Liver (tissue), 9 donors: ENCODE data around the gene ZNF423. TPM values are rescaled to one million over a fixed set of nuclear protein-coding genes. Genes with fewer than 3 reads are reported as not detected.

Experiments used
- DNase-seq: peaks from one replicate; pipeline ENCODE4 v3.0.0-alpha.2; 2017; ENCODE audit warnings: low spot score
- H3K27ac ChIP-seq, 2 donors: one replicate each; pipeline ENCODE4 v1.7.0; 2013; ENCODE audit warnings: inconsistent platforms in 2 of 2, low read length in 2 of 2, control low read depth in 1 of 2, low read depth in 1 of 2, mild to moderate bottlenecking in 1 of 2
- H3K27me3 ChIP-seq, 4 donors: one replicate each; pipeline versions ENCODE4 v1.6.1 to v1.7.0; 2013; ENCODE audit warnings: low read length in 3 of 4, inconsistent platforms in 1 of 4, mild to moderate bottlenecking in 1 of 4, moderate library complexity in 1 of 4; ENCODE audit not compliant: control insufficient read depth in 4 of 4, insufficient read depth in 4 of 4
- H3K36me3 ChIP-seq, 4 donors: one replicate each; pipeline versions ENCODE4 v1.6.1 to v1.7.0; 2013; ENCODE audit warnings: low read length in 3 of 4, mild to moderate bottlenecking in 3 of 4, low read depth in 1 of 4, moderate library complexity in 1 of 4; ENCODE audit not compliant: control insufficient read depth in 4 of 4, insufficient read depth in 3 of 4
- H3K4me1 ChIP-seq, 4 donors: one replicate each; pipeline versions ENCODE4 v1.6.1 to v1.7.0; 2013; ENCODE audit warnings: low read length in 3 of 4, mild to moderate bottlenecking in 3 of 4, moderate library complexity in 1 of 4; ENCODE audit not compliant: control insufficient read depth in 4 of 4, insufficient read depth in 4 of 4
- H3K4me3 ChIP-seq, 3 donors: one replicate each; pipeline versions ENCODE4 v1.6.1 to v1.7.0; 2013; ENCODE audit warnings: low read length in 3 of 3, control low read depth in 1 of 3, low read depth in 1 of 3, mild to moderate bottlenecking in 1 of 3
- H3K9ac ChIP-seq, 2 donors: one replicate each; pipeline ENCODE4 v1.7.0; 2013; ENCODE audit warnings: low read length in 2 of 2, mild to moderate bottlenecking in 2 of 2, moderate library complexity in 2 of 2, control low read depth in 1 of 2, low read depth in 1 of 2
- H3K9me3 ChIP-seq, 4 donors: one replicate each; pipeline versions ENCODE4 v1.6.1 to v1.7.0; 2013; ENCODE audit warnings: low read length in 3 of 4; ENCODE audit not compliant: control insufficient read depth in 4 of 4
- EGR1 ChIP-seq, 2 donors: IDR thresholded peaks; 2 replicates each; pipeline ENCODE4 v1.6.1; 2016 to 2018; ENCODE audit warnings: antibody characterized with exemption in 2 of 2, low read depth in 2 of 2
- FOXA1 ChIP-seq: IDR thresholded peaks from 2 replicates; pipeline ENCODE4 v1.6.1; 2016; ENCODE audit warnings: antibody characterized with exemption
- FOXA2 ChIP-seq: IDR thresholded peaks from 2 replicates; pipeline ENCODE4 v1.6.1; 2016; ENCODE audit warnings: antibody characterized with exemption
- GABPA ChIP-seq, 2 donors: IDR thresholded peaks in 1 of 2; conservative IDR thresholded peaks in 1 of 2; 2 replicates each; pipeline ENCODE4 v1.6.1; 2016; ENCODE audit warnings: antibody characterized with exemption in 2 of 2, mild to moderate bottlenecking in 1 of 2, moderate library complexity in 1 of 2
- HNF4G ChIP-seq: IDR thresholded peaks from 2 replicates; pipeline ENCODE4 v1.6.1; 2016; ENCODE audit warnings: antibody characterized with exemption
- JUND ChIP-seq, 2 donors: IDR thresholded peaks; 2 replicates each; pipeline ENCODE4 v1.6.1; 2016; ENCODE audit warnings: antibody characterized with exemption in 2 of 2
- NR2F2 ChIP-seq: IDR thresholded peaks from 2 replicates; pipeline ENCODE4 v1.6.1; 2016; ENCODE audit warnings: antibody characterized with exemption
- RAD21 ChIP-seq, 2 donors: IDR thresholded peaks; 2 replicates each; pipeline ENCODE4 v1.6.1; 2016; ENCODE audit warnings: antibody characterized with exemption in 2 of 2, mild to moderate bottlenecking in 2 of 2
- RXRA ChIP-seq, 2 donors: IDR thresholded peaks; 2 replicates each; pipeline ENCODE4 v1.6.1; 2017 to 2018; ENCODE audit warnings: antibody characterized with exemption in 2 of 2, mild to moderate bottlenecking in 1 of 2
- SP1 ChIP-seq: IDR thresholded peaks from 2 replicates; pipeline ENCODE4 v1.6.1; 2018; ENCODE audit warnings: antibody characterized with exemption, mild to moderate bottlenecking
- TAF1 ChIP-seq: conservative IDR thresholded peaks from 2 replicates; pipeline ENCODE4 v1.6.1; 2016; ENCODE audit warnings: antibody characterized with exemption, mild to moderate bottlenecking
- YY1 ChIP-seq: IDR thresholded peaks from 2 replicates; pipeline ENCODE4 v1.6.1; 2016; ENCODE audit warnings: antibody characterized with exemption, mild to moderate bottlenecking
- WGBS: extraction: QIAGEN DNeasy Blood & Tissue Kit; methylation state at CpG from one replicate; pipeline ENCODE4 v1.1.7; 2013; 5-methylcytosine and 5-hydroxymethylcytosine counted together
- polyA plus RNA-seq, 2 donors: library from polyadenylated mRNA; stranded (reverse) in 1 of 2; unstranded in 1 of 2; fragments of 200-250 nt in 1 of 2; fragments of >200 nt in 1 of 2; fragmentation: Nextera tagmentation in 1 of 2; extraction: Ambion mirVana in 1 of 2; gene quantifications; one replicate each; pipeline versions ENCODE4 v1.2.1 to v1.2.3, GENCODE V29; 2013 to 2015
- total RNA-seq, 2 donors: library from RNA; depleted of rRNA; stranded (reverse); fragments of >200 nt; gene quantifications; one replicate each; pipeline ENCODE4 v1.2.3, GENCODE V29; 2014
- TF ChIP-seq, protein P1 (sequence below): IDR thresholded peaks from 2 replicates; pipeline ENCODE4 v1.6.1; 2016; ENCODE audit warnings: antibody characterized with exemption
- TF ChIP-seq, protein P2 (sequence below): fragments of 150-350 bp; IDR thresholded peaks from 2 replicates; pipeline ENCODE4 v1.5.1; 2017; ENCODE audit warnings: improper control_type of control experiment, low read depth, low read length; ENCODE audit not compliant: missing input control
- TF ChIP-seq, protein P3 (sequence below): IDR thresholded peaks from 2 replicates; pipeline ENCODE4 v1.6.1; 2016; ENCODE audit warnings: antibody characterized with exemption
- TF ChIP-seq, protein P4 (sequence below): IDR thresholded peaks from 2 replicates; pipeline ENCODE4 v1.6.1; 2016; ENCODE audit warnings: antibody characterized with exemption, mild to moderate bottlenecking
- TF ChIP-seq, protein P5 (sequence below): IDR thresholded peaks from 2 replicates; pipeline ENCODE4 v1.6.1; 2016; ENCODE audit warnings: antibody characterized with exemption
- donor health status: healthy.
- donor health status: healthy.
- donor health status: healthy.
- donor health status: healthy.
- donor health status: healthy.

Gene ZNF423
- total and polyA plus RNA-seq, 4 donors = 0.24 to 1.6 (median 0.39) TPM

DNA sequence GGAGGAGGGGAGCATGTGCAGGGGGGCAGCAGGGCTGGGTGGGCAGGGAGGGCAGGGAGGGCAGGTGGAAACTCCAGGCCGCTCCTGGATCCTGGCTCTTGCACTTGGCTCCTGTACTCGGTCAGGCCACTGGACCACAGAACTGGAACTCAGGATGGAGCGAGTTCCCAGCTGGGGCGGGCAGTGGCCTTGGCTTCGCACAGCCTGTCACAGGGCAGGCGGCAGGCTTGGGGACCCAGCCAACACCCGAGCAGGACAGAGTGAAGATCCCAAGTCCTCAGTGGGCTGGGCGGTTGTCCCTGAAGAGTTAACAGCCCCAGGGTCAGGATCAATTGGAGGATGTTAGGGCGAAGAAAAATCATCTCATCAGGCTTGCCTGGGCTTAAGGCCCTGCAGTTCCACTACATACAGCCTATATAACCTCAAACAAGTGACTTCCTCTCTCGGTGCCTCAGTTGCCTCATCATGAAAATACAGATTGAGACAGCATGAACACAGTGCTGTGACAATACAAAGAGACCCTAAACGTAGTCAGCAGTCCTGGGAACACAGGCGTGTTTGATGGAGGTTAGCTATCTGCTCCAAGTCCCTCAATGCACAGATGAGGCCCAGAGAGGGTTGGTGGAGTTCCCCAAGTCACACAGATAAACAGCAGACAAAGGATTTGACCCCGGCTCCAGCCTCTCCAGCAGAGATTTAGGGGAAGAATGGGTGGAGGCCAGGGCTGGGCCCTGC lies 21.9 kb downstream of the ZNF423 start:
- Histone ChIP-seq H3K9ac (no peak overlapping the region), H3K27me3 (peaks cover 0 to 4% (median 0%) of the 10 kb centered on the region in 4 donors), H3K27ac (peak overlapping the region; percentile 2 to 59), H3K4me1 (no peaks in the 10 kb centered on the region), H3K36me3 (no peaks in the 10 kb centered on the region), H3K9me3 (no peaks in the 10 kb centered on the region), H3K4me3 (no peak overlapping the region)
- TF ChIP-seq, protein P1, sequence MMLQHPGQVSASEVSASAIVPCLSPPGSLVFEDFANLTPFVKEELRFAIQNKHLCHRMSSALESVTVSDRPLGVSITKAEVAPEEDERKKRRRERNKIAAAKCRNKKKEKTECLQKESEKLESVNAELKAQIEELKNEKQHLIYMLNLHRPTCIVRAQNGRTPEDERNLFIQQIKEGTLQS = no peak
- TF ChIP-seq RXRA (IDR thresholded peaks at IDR 0.05) (no peak), HNF4G (no peak), FOXA2 (no peak), EGR1 (IDR thresholded peaks at IDR 0.05; ENCODE audit: low read depth in 2 of 2) (no peak)
- 71% methylated on average over 13 of the region's 13 CpGs for WGBS
- no peak for DNase-seq

DNA sequence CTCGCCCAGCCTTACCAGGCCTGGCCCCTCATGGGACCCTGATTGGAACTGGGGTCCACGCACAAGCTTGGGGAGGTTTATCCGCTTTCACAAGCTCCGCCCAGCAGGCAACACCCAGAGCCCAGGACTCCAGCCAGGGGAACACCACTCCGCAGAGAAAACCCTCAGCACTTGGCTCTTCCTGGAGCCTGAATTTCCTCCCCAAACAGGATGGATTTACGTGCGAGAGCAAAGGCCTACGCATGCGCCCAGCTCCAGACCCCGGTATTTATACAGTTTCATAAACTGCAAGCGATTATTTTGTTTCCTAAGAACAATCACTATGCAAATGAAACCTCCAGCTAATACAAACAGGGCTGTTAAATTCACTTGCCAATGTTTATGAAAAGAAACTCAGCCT lies 22.8 kb downstream of the ZNF423 start:
- H3K9me3 ChIP-seq = no peaks in the 10 kb centered on the region
- WGBS = 77% methylated on average over 11 of the region's 11 CpGs
- no peaks in the 10 kb centered on the region for H3K36me3 ChIP-seq
- peak overlapping the region in 1 of 2 donors; percentile 25 for H3K27ac ChIP-seq
- no peak overlapping the region for H3K9ac ChIP-seq
- no peaks in the 10 kb centered on the region for H3K4me1 ChIP-seq
- DNase-seq = no peak
- H3K4me3 ChIP-seq = no peak overlapping the region
- peaks cover 0 to 2% (median 0%) of the 10 kb centered on the region in 4 donors for H3K27me3 ChIP-seq
- TF ChIP-seq YY1 = no peak
- TF ChIP-seq, protein P2, sequence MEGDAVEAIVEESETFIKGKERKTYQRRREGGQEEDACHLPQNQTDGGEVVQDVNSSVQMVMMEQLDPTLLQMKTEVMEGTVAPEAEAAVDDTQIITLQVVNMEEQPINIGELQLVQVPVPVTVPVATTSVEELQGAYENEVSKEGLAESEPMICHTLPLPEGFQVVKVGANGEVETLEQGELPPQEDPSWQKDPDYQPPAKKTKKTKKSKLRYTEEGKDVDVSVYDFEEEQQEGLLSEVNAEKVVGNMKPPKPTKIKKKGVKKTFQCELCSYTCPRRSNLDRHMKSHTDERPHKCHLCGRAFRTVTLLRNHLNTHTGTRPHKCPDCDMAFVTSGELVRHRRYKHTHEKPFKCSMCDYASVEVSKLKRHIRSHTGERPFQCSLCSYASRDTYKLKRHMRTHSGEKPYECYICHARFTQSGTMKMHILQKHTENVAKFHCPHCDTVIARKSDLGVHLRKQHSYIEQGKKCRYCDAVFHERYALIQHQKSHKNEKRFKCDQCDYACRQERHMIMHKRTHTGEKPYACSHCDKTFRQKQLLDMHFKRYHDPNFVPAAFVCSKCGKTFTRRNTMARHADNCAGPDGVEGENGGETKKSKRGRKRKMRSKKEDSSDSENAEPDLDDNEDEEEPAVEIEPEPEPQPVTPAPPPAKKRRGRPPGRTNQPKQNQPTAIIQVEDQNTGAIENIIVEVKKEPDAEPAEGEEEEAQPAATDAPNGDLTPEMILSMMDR = no peak
- TF ChIP-seq NR2F2 = peak; percentile 23

DNA sequence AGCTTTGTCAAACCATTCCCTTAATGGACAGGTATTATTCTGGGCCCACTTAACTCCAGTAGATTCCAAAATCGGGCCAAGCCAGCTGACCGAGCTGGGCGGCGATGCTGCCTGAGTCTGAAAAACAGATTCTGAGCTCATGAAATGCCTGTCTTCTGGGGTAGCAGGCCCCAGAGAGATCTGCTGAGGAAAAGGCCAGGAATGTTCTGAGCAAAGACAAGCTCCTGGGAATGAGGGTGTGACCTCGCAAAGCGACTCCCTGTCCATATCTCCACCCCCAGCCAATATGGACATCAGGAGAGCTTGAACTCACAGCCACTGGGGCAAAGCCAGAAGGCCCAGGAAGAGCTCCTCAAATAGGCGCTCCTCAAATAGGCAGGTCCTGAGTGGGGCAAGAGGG lies 23.7 kb downstream of the ZNF423 start:
- no peaks in the 10 kb centered on the region for H3K27me3 ChIP-seq
- WGBS = 93% methylated on average over 7 of the region's 7 CpGs
- H3K4me3 ChIP-seq = no peak overlapping the region
- no peak overlapping the region for H3K27ac ChIP-seq
- no peaks in the 10 kb centered on the region for H3K36me3 ChIP-seq
- H3K4me1 ChIP-seq = no peaks in the 10 kb centered on the region
- no peaks in the 10 kb centered on the region for H3K9me3 ChIP-seq
- H3K9ac ChIP-seq = no peak overlapping the region
- no peak for DNase-seq
- TF ChIP-seq FOXA2 (no peak), SP1 (no peak), RXRA (IDR thresholded peaks at IDR 0.05) (no peak), HNF4G (no peak), RAD21 (IDR thresholded peaks at IDR 0.05) (no peak), GABPA (IDR thresholded peaks at IDR 0.05 in 1 of 2, conservative IDR thresholded peaks at IDR 0.05 in 1 of 2) (no peak), YY1 (no peak), NR2F2 (no peak), FOXA1 (no peak), JUND (IDR thresholded peaks at IDR 0.05) (no peak), EGR1 (IDR thresholded peaks at IDR 0.05; ENCODE audit: low read depth in 2 of 2) (no peak), TAF1 (no peak)
- TF ChIP-seq, protein P3, sequence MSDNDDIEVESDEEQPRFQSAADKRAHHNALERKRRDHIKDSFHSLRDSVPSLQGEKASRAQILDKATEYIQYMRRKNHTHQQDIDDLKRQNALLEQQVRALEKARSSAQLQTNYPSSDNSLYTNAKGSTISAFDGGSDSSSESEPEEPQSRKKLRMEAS = no peak
- TF ChIP-seq, protein P1 = no peak
- TF ChIP-seq, protein P4, sequence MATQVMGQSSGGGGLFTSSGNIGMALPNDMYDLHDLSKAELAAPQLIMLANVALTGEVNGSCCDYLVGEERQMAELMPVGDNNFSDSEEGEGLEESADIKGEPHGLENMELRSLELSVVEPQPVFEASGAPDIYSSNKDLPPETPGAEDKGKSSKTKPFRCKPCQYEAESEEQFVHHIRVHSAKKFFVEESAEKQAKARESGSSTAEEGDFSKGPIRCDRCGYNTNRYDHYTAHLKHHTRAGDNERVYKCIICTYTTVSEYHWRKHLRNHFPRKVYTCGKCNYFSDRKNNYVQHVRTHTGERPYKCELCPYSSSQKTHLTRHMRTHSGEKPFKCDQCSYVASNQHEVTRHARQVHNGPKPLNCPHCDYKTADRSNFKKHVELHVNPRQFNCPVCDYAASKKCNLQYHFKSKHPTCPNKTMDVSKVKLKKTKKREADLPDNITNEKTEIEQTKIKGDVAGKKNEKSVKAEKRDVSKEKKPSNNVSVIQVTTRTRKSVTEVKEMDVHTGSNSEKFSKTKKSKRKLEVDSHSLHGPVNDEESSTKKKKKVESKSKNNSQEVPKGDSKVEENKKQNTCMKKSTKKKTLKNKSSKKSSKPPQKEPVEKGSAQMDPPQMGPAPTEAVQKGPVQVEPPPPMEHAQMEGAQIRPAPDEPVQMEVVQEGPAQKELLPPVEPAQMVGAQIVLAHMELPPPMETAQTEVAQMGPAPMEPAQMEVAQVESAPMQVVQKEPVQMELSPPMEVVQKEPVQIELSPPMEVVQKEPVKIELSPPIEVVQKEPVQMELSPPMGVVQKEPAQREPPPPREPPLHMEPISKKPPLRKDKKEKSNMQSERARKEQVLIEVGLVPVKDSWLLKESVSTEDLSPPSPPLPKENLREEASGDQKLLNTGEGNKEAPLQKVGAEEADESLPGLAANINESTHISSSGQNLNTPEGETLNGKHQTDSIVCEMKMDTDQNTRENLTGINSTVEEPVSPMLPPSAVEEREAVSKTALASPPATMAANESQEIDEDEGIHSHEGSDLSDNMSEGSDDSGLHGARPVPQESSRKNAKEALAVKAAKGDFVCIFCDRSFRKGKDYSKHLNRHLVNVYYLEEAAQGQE = no peak
- TF ChIP-seq, protein P5, sequence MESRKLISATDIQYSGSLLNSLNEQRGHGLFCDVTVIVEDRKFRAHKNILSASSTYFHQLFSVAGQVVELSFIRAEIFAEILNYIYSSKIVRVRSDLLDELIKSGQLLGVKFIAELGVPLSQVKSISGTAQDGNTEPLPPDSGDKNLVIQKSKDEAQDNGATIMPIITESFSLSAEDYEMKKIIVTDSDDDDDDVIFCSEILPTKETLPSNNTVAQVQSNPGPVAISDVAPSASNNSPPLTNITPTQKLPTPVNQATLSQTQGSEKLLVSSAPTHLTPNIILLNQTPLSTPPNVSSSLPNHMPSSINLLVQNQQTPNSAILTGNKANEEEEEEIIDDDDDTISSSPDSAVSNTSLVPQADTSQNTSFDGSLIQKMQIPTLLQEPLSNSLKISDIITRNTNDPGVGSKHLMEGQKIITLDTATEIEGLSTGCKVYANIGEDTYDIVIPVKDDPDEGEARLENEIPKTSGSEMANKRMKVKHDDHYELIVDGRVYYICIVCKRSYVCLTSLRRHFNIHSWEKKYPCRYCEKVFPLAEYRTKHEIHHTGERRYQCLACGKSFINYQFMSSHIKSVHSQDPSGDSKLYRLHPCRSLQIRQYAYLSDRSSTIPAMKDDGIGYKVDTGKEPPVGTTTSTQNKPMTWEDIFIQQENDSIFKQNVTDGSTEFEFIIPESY = no peak
